HepG2 (cell line): ENCODE measurements around the gene ANAPC1. TPM values are rescaled to one million over a fixed set of nuclear protein-coding genes. Genes with fewer than 3 reads are reported as not detected.
A peak's percentile ranks its signal among the peaks of the same experiment; 100 is the strongest.

Experiments used
- AGO2 ChIP-seq: fragments of 200-400 bp; formaldehyde crosslinking; optimal IDR thresholded peaks from 2 replicates; pipeline ENCODE3; 2017; ENCODE audit warnings: mild to moderate bottlenecking, low read depth, low read length, moderate library complexity
- AHR ChIP-seq: IDR thresholded peaks from 2 replicates; pipeline ENCODE4 v1.6.1; 2018; ENCODE audit warnings: missing genetic modification reagents, missing compliant biosample characterization
- KDM4B ChIP-seq: sonication (generic); formaldehyde crosslinking; IDR thresholded peaks from 2 replicates; pipeline ENCODE4 v1.4.0; 2020; ENCODE audit warnings: missing genetic modification reagents
- MEIS2 ChIP-seq: sonication (generic); formaldehyde crosslinking; IDR thresholded peaks from 2 replicates; pipeline ENCODE4 v1.9.0; 2021; ENCODE audit warnings: mild to moderate bottlenecking, missing genetic modification reagents
- NFIC ChIP-seq: IDR thresholded peaks from 2 replicates; pipeline ENCODE4 v1.6.1; 2012; ENCODE audit warnings: mild to moderate bottlenecking, low read length, inconsistent platforms
- NFYC ChIP-seq: IDR thresholded peaks from 2 replicates; pipeline ENCODE4 v1.6.1; 2016; ENCODE audit warnings: missing genetic modification reagents, missing compliant biosample characterization
- TCF12 ChIP-seq, 2 experiments: fragments of 450-650 bp in 1 of 2; sonication (generic) in 1 of 2; formaldehyde crosslinking in 1 of 2; IDR thresholded peaks; 2 replicates each; pipeline versions ENCODE4 v1.6.1 to v1.8.0; 2017 to 2022; ENCODE audit warnings: antibody characterized with exemption in 1 of 2, mild to moderate bottlenecking in 1 of 2, missing genetic modification reagents in 1 of 2, moderate library complexity in 1 of 2
- U2AF1 ChIP-seq: fragments of 200-400 bp; formaldehyde crosslinking; optimal IDR thresholded peaks from 2 replicates; pipeline ENCODE3; 2017; ENCODE audit warnings: mild to moderate bottlenecking, low read depth, low read length
- WIZ ChIP-seq: sonication (generic); formaldehyde crosslinking; IDR thresholded peaks from 2 replicates; pipeline ENCODE4 v1.5.1; 2020; ENCODE audit warnings: mild to moderate bottlenecking, missing genetic modification reagents
- ZC3H4 ChIP-seq: sonication (generic); formaldehyde crosslinking; IDR thresholded peaks from 2 replicates; pipeline ENCODE4 v1.4.0; 2020; ENCODE audit warnings: missing genetic modification reagents, borderline replicate concordance
- ZNF687 ChIP-seq: sonication (generic); formaldehyde crosslinking; IDR thresholded peaks from 2 replicates; pipeline ENCODE4 v1.5.1; 2020; ENCODE audit warnings: mild to moderate bottlenecking, missing genetic modification reagents, moderate library complexity
- ZSCAN12 ChIP-seq: sonication (generic); formaldehyde crosslinking; IDR thresholded peaks from 2 replicates; pipeline ENCODE4 v1.9.0; 2021; ENCODE audit warnings: mild to moderate bottlenecking, missing genetic modification reagents
- polyA plus RNA-seq, 8 experiments: library from polyadenylated mRNA; depleted of rRNA in 3 of 8; stranded (reverse) in 7 of 8; unstranded in 1 of 8; fragments of >200 nt; fragmentation: Illumina TruSeq in 4 of 8; extraction: Trizol in 4 of 8; gene quantifications; 2 replicates each; pipeline versions ENCODE4 v1.2.1 to v1.2.3, GENCODE V29; 2011 to 2016; ENCODE audit warnings: low read depth in 4 of 8, missing spikeins in 1 of 8, mixed read lengths in 1 of 8; ENCODE audit not compliant: insufficient read depth in 1 of 8
- total RNA-seq, 5 experiments: library from RNA; depleted of rRNA; stranded (reverse); fragments of >200 nt; fragmentation: Illumina TruSeq; extraction: Trizol; gene quantifications; 2 replicates each; pipeline ENCODE4 v1.2.3, GENCODE V29; 2016; ENCODE audit warnings: low read depth in 1 of 5
- TF ChIP-seq, protein P1 (sequence below): sonication (generic); formaldehyde crosslinking; IDR thresholded peaks from 2 replicates; pipeline ENCODE4 v1.4.0; 2020; ENCODE audit warnings: missing genetic modification reagents, borderline replicate concordance
- TF ChIP-seq, protein P2 (sequence below): sonication (generic); formaldehyde crosslinking; IDR thresholded peaks from 2 replicates; pipeline ENCODE4 v1.5.1; 2020; ENCODE audit warnings: missing genetic modification reagents, mild to moderate bottlenecking, borderline replicate concordance
- TF ChIP-seq, protein P3 (sequence below): IDR thresholded peaks from 2 replicates; pipeline ENCODE4 v1.6.1; 2012; ENCODE audit warnings: inconsistent platforms

The ANAPC1 gene
- total and polyA plus RNA-seq, 2 of the 13 experiments (the other 11 are each of a cell fraction or from before 2014, with no cell fraction given): 50.0 to 89.7 TPM

GRCh38 chr2:111898703-111899514 lies 14.9 kb upstream of the ANAPC1 start (continued):
- TF ChIP-seq NFYC (CRISPR knock-in tag) (0 out of 2 replicates have a peak, but pooled peaks have one; percentile 24), ZNF687 (peak; percentile 80), KDM4B (peak; percentile 12; the same call in 1 of the 2 replicates), MEIS2 (no peak; the same call in 1 of the 2 replicates), ZC3H4 (no peak), ZSCAN12 (CRISPR knock-in tag) (no peak), U2AF1 (peak; percentile 77), AHR (CRISPR knock-in tag) (peak; percentile 84; the same call in 1 of the 2 replicates), WIZ (CRISPR knock-in tag) (peak; percentile 76; the same call in 1 of the 2 replicates), NFIC (no peak), TCF12 (IDR thresholded peaks at IDR 0.05) (no peak), TCF12 (CRISPR knock-in tag; IDR thresholded peaks at IDR 0.05) (no peak; the same call in 1 of the 2 replicates), AGO2 (peak; percentile 97)
- TF ChIP-seq, protein P1, sequence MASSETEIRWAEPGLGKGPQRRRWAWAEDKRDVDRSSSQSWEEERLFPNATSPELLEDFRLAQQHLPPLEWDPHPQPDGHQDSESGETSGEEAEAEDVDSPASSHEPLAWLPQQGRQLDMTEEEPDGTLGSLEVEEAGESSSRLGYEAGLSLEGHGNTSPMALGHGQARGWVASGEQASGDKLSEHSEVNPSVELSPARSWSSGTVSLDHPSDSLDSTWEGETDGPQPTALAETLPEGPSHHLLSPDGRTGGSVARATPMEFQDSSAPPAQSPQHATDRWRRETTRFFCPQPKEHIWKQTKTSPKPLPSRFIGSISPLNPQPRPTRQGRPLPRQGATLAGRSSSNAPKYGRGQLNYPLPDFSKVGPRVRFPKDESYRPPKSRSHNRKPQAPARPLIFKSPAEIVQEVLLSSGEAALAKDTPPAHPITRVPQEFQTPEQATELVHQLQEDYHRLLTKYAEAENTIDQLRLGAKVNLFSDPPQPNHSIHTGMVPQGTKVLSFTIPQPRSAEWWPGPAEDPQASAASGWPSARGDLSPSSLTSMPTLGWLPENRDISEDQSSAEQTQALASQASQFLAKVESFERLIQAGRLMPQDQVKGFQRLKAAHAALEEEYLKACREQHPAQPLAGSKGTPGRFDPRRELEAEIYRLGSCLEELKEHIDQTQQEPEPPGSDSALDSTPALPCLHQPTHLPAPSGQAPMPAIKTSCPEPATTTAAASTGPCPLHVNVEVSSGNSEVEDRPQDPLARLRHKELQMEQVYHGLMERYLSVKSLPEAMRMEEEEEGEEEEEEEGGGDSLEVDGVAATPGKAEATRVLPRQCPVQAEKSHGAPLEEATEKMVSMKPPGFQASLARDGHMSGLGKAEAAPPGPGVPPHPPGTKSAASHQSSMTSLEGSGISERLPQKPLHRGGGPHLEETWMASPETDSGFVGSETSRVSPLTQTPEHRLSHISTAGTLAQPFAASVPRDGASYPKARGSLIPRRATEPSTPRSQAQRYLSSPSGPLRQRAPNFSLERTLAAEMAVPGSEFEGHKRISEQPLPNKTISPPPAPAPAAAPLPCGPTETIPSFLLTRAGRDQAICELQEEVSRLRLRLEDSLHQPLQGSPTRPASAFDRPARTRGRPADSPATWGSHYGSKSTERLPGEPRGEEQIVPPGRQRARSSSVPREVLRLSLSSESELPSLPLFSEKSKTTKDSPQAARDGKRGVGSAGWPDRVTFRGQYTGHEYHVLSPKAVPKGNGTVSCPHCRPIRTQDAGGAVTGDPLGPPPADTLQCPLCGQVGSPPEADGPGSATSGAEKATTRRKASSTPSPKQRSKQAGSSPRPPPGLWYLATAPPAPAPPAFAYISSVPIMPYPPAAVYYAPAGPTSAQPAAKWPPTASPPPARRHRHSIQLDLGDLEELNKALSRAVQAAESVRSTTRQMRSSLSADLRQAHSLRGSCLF (CRISPR knock-in tag): peak; percentile 74; the same call in 1 of the 2 replicates
- TF ChIP-seq, protein P2, sequence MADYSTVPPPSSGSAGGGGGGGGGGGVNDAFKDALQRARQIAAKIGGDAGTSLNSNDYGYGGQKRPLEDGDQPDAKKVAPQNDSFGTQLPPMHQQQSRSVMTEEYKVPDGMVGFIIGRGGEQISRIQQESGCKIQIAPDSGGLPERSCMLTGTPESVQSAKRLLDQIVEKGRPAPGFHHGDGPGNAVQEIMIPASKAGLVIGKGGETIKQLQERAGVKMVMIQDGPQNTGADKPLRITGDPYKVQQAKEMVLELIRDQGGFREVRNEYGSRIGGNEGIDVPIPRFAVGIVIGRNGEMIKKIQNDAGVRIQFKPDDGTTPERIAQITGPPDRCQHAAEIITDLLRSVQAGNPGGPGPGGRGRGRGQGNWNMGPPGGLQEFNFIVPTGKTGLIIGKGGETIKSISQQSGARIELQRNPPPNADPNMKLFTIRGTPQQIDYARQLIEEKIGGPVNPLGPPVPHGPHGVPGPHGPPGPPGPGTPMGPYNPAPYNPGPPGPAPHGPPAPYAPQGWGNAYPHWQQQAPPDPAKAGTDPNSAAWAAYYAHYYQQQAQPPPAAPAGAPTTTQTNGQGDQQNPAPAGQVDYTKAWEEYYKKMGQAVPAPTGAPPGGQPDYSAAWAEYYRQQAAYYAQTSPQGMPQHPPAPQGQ: no peak
- TF ChIP-seq, protein P3, sequence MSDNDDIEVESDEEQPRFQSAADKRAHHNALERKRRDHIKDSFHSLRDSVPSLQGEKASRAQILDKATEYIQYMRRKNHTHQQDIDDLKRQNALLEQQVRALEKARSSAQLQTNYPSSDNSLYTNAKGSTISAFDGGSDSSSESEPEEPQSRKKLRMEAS: 0 out of 2 replicates have a peak, but pooled peaks have one; percentile 25
